GM12878 (cell line): Measurements from ENCODE around the gene AGAP1. TPM values are rescaled to one million over a fixed set of nuclear protein-coding genes. Genes with fewer than 3 reads are reported as not detected.

Experiments
- ATAC-seq: fragments of 200-7000 bp; cut with Tn5 transposase; 3 replicates; pipeline ENCODE4 v1.9.1; 2020; ENCODE audit warnings: mild to moderate bottlenecking, moderate library complexity
- BruUV-seq: library from RNA; stranded (reverse); fragments of 400-500 nt; replicated peaks from 2 replicates; lab custom pipeline; 2021; lab: Mats Ljungman, UMichigan
- CTCF ChIA-PET: fragments of 300-600 bp; sonication (Branson Sonifier 250); formaldehyde crosslinking; extraction: SDS; loops from one replicate; lab custom pipeline; 2021; ENCODE audit warnings: inconsistent platforms; lab: Yijun Ruan, JAX
- POLR2A ChIA-PET: fragments of 350-600 bp; formaldehyde crosslinking; extraction: SDS; loops from one replicate; lab custom pipeline; 2021; ENCODE audit warnings: inconsistent platforms; lab: Charles Lee
- RAD21 ChIA-PET: fragments of 300-600 bp; sonication (Branson Sonifier 250); formaldehyde crosslinking; loops from one replicate; lab custom pipeline; 2023; ENCODE audit warnings: antibody characterized with exemption; ENCODE audit not compliant: unreplicated experiment; lab: Charles Lee
- SMC1A ChIA-PET: fragments of 300-600 bp; sonication (Branson Sonifier 250); formaldehyde crosslinking; loops from one replicate; lab custom pipeline; 2023; ENCODE audit not compliant: unreplicated experiment, uncharacterized antibody; lab: Charles Lee
- DNase-seq: peaks from one replicate; pipeline ENCODE4 v3.0.0-alpha.2; 2011; ENCODE audit warnings: low read depth, low spot score
- FAIRE-seq: peaks from 3 replicates; lab custom pipeline; 2011; peaks lifted over from hg19 to GRCh38; lab: Jason Lieb, UNC
- H2AFZ ChIP-seq: 2 replicates; pipeline ENCODE4 v1.6.0; 2011; ENCODE audit warnings: low read depth, low read length, control low read depth; ENCODE audit not compliant: control insufficient read depth
- H3K27ac ChIP-seq: 2 replicates; pipeline ENCODE4 v1.5.1; 2011; ENCODE audit warnings: control low read depth; ENCODE audit not compliant: control insufficient read depth, insufficient read depth
- H3K27me3 ChIP-seq, 2 experiments: replicated peaks in 1 of 2; 2 replicates each; pipeline versions ENCODE4 v1.6.0 to v1.6.1; 2011; ENCODE audit warnings: low read length in 1 of 2; ENCODE audit not compliant: control insufficient read depth in 2 of 2, insufficient read depth in 2 of 2
- H3K36me3 ChIP-seq, 2 experiments: 2 replicates each; pipeline ENCODE4 v1.5.1; 2011; ENCODE audit warnings: low read length in 1 of 2; ENCODE audit not compliant: control insufficient read depth in 2 of 2, insufficient read depth in 2 of 2
- H3K4me1 ChIP-seq: 2 replicates; pipeline ENCODE4 v1.6.1; 2011; ENCODE audit warnings: mild to moderate bottlenecking, low read length, moderate library complexity, mixed read lengths; ENCODE audit not compliant: control insufficient read depth, insufficient read depth
- H3K4me2 ChIP-seq: 2 replicates; pipeline ENCODE4 v1.6.0; 2011; ENCODE audit warnings: control low read depth; ENCODE audit not compliant: control insufficient read depth, insufficient read depth
- H3K4me3 ChIP-seq: fragments of 200-600 bp; sonication (generic); 2 replicates; pipeline ENCODE4 v1.5.1; 2016
- H3K79me2 ChIP-seq: 2 replicates; pipeline ENCODE4 v1.6.0; 2011; ENCODE audit warnings: low read length; ENCODE audit not compliant: control insufficient read depth, insufficient read depth
- H3K9ac ChIP-seq: 2 replicates; pipeline ENCODE4 v1.8.0; 2011; ENCODE audit warnings: low read length, control low read depth, mixed read lengths; ENCODE audit not compliant: control insufficient read depth, insufficient read depth
- H3K9me3 ChIP-seq: replicated peaks from 3 replicates; pipeline ENCODE4 v1.5.1; 2011; ENCODE audit warnings: mild to moderate bottlenecking, low read length; ENCODE audit not compliant: control insufficient read depth, insufficient read depth
- H4K20me1 ChIP-seq: 2 replicates; pipeline ENCODE4 v1.6.0; 2011; ENCODE audit not compliant: control insufficient read depth, insufficient read depth
- CUX1 ChIP-seq: IDR thresholded peaks from 2 replicates; pipeline ENCODE4 v1.6.1; 2012; ENCODE audit warnings: improper control_type of control experiment, low read depth, low read length; ENCODE audit not compliant: insufficient replicate concordance
- EED ChIP-seq: sonication (generic); IDR thresholded peaks from 2 replicates; pipeline ENCODE4 v1.6.1; 2016; ENCODE audit warnings: antibody characterized with exemption, low read depth
- MAX ChIP-seq: IDR thresholded peaks from 2 replicates; pipeline ENCODE4 v1.6.1; 2012; ENCODE audit warnings: low read depth, low read length, improper control_type of control experiment
- NR2C1 ChIP-seq: fragments of 450-650 bp; IDR thresholded peaks from 2 replicates; pipeline ENCODE4 v1.6.1; 2017; ENCODE audit warnings: antibody characterized with exemption, mild to moderate bottlenecking, moderate library complexity
- NR2C2 ChIP-seq: IDR thresholded peaks from 2 replicates; pipeline ENCODE4 v1.6.1; 2011; ENCODE audit warnings: borderline replicate concordance, low read depth; ENCODE audit not compliant: control insufficient read depth, insufficient read length
- PKNOX1 ChIP-seq: fragments of 450-650 bp; IDR thresholded peaks from 2 replicates; pipeline ENCODE4 v1.6.1; 2016; ENCODE audit warnings: mild to moderate bottlenecking
- PRDM15 ChIP-seq: fragments of 450-650 bp; formaldehyde crosslinking; IDR thresholded peaks from 2 replicates; pipeline ENCODE4 v1.4.0; 2020; ENCODE audit warnings: mild to moderate bottlenecking, moderate library complexity
- SIX5 ChIP-seq: IDR thresholded peaks from 2 replicates; pipeline ENCODE4 v1.6.1; 2011; ENCODE audit warnings: mild to moderate bottlenecking, low read depth, low read length, moderate library complexity; ENCODE audit not compliant: severe bottlenecking
- SKIL ChIP-seq: fragments of 450-650 bp; IDR thresholded peaks from 2 replicates; pipeline ENCODE4 v1.6.1; 2017; ENCODE audit warnings: mild to moderate bottlenecking, low read depth, inconsistent platforms; ENCODE audit not compliant: poor library complexity, severe bottlenecking
- whole genome bisulfite sequencing: methylation state at CpG from one replicate; pipeline ENCODE4 v1.1.6; 2016; ENCODE audit warnings: low lambda C conversion rate; ENCODE audit not compliant: insufficient replicate concordance, insufficient coverage; ENCODE audit errors: missing lambda C conversion rate; 5-methylcytosine and 5-hydroxymethylcytosine counted together
- in situ Hi-C: fragments of 300-500 bp; cut with MboI; formaldehyde crosslinking; loops from 9 replicates; pipeline ENCODE4 v1.14.3; 2018; ENCODE audit warnings: mixed read lengths
- intact Hi-C: fragments of 100-400 bp; cut with micrococcal nuclease; formaldehyde crosslinking; loops from one replicate; pipeline ENCODE4 v1.14.2; 2022; ENCODE audit not compliant: unreplicated experiment
- polyA plus RNA-seq, 11 experiments: library from polyadenylated mRNA; depleted of rRNA in 4 of 11; unstranded in 6 of 11; stranded (reverse) in 5 of 11; fragments of >200 nt; fragmentation: Nextera tagmentation in 4 of 11; fragmentation: Illumina TruSeq in 1 of 11; extraction: Ambion mirVana in 4 of 11; extraction: Trizol in 1 of 11; gene quantifications; 1 replicate in 1 of 11; 2 replicates in 10 of 11; pipeline versions ENCODE4 v1.2.1 to v1.2.3, GENCODE V29; 2011 to 2016; ENCODE audit warnings: inconsistent platforms in 2 of 11, missing spikeins in 2 of 11, low read depth in 1 of 11
- total RNA-seq, 4 experiments: library from RNA; depleted of rRNA in 3 of 4; stranded (reverse); fragments of >200 nt in 3 of 4; fragmentation: Illumina TruSeq in 1 of 4; extraction: Trizol in 1 of 4; gene quantifications; 2 replicates each; pipeline versions ENCODE4 v1.2.1 to v1.2.3, GENCODE V29; 2013 to 2021

AGAP1 gene
- total and polyA plus RNA-seq, 10 of the 15 experiments (the other 5 are each of a cell fraction or from before 2014, with no cell fraction given), result 0.05 to 0.15 (median 0.06) TPM; not detected in 7

GRCh38 chr2:235813398-235813797, 319.6 kb downstream of the AGAP1 start (continued):
- TF ChIP-seq SKIL (no peak), PKNOX1 (no peak), SIX5 (no peak), MAX (no peak)

- ATAC-seq (no peak), DNase-seq (no peak), FAIRE-seq (no peak)
- Histone ChIP-seq H3K9me3 (no peaks in the 10 kb centered on the region), H3K4me3 (no peak overlapping the region), H3K4me2 (no peak overlapping the region), H3K27ac (no peak overlapping the region), H3K9ac (no peak overlapping the region), H4K20me1 (no peaks in the 10 kb centered on the region), H2AFZ (no peak overlapping the region), H3K36me3 (no peaks in the 10 kb centered on the region), H3K4me1 (no peaks in the 10 kb centered on the region), H3K27me3 (no peaks in the 10 kb centered on the region), H3K79me2 (no peaks in the 10 kb centered on the region)
- ChIA-PET RAD21 (no interaction called here), CTCF (no interaction called here), SMC1A (no interaction called here), POLR2A (no interaction called here)
- in situ Hi-C loops (no loop called here), intact Hi-C loops (no loop called here)
- WGBS, result 0% methylated on average over 2 of the region's 2 CpGs
- BruUV-seq, result no TSS peak
- TF ChIP-seq CUX1 (no peak), NR2C2 (no peak), PRDM15 (CRISPR knock-in tag) (no peak), EED (no peak), NR2C1 (no peak)
These were observed 326.7 kb downstream of the AGAP1 start for GRCh38 chr2:235820571-235820970.
